OCI-LY1 (cell line): Measurements from ENCODE around the gene MYO16.

Experiments
- CTCF ChIP-seq: fragments of 200-600 bp; sonication (generic), shearing (Covaris generic); IDR thresholded peaks from 2 replicates; pipeline ENCODE4 v1.5.1; 2017; ENCODE audit warnings: mild to moderate bottlenecking, antibody characterized with exemption, low read length, moderate library complexity, mixed read lengths
- EZH2 ChIP-seq: fragments of 200-600 bp; sonication (generic), shearing (Covaris generic); IDR thresholded peaks from 2 replicates; pipeline ENCODE4 v1.8.0; 2017; ENCODE audit warnings: borderline replicate concordance, mixed run types, mild to moderate bottlenecking, antibody characterized with exemption, low read length, moderate library complexity, mixed read lengths

DNA sequence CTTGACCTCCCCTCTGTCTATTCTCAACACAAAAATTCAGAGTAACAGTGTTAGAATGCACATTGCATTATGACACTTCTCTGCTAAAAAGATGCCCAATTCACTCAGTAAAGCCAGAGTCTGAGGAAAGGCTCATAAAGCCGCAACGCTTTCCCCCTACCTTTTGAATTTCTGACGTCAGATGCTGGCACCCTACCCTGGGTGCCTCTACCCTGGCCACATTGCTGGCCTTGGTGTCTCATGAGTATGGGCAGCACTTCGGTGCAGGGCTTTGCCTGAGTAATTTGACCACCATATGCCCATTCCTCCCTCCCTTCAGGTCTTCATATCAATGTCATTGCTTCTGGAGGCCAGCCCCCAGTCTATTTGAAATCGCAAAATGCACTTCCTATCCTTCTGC, 229.3 kb downstream of the MYO16 start:
- TF ChIP-seq CTCF (no peak), EZH2 (no peak)
